ENCODE measurements around the gene ABR.
"Not testable (repeated sequence)": the region's sequence is repeated elsewhere in the genome, so short reads cannot be mapped to it uniquely, and the experiment has no call there.

Gene ABR

DNA sequence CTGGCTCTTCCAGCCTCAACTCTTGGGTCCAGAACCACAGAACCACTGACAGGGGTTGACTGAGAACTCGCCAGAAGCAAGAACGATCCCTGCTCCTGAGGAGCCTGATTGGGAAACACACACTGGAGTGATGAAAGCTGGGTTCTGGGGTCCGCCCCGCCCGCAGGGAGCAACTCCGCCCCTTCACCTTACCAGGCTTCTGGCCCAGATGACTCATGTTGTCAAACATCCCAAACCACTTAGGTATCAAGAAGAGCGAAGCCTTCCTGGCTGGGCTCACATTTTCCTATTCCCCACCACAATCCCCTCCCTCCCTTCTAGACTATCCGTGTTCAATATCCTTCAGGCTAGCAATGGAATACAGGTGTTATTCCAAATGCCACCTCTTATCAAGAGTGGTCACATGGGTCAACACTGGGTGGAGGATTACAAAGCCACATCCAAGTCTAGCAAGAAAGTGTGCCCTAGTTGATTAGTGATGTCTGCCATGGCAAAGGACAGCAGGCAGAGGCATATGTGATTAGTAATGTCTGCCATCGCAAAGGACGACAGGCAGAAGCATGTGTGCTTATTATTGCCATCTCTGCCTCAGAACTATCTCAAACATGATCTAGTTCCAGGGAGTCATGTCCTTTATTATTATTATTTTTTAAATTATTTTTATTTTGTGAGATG is 112.4 kb downstream of the ABR start:
- DNase-seq: no peak

- DNase-seq: not testable (repeated sequence)
These were observed 114.4 kb downstream of the ABR start for GRCh38 chr17:1065416-1065815.

GRCh38 chr17:1060991-1061390 is 118.8 kb downstream of the ABR start:
- DNase-seq: peak; percentile 4

- no peak for DNase-seq
These were observed 120.5 kb downstream of the ABR start for GRCh38 chr17:1059131-1059795.

GRCh38 chr17:1058423-1059130 is 121.2 kb downstream of the ABR start:
- peak; percentile 1 for DNase-seq

DNA sequence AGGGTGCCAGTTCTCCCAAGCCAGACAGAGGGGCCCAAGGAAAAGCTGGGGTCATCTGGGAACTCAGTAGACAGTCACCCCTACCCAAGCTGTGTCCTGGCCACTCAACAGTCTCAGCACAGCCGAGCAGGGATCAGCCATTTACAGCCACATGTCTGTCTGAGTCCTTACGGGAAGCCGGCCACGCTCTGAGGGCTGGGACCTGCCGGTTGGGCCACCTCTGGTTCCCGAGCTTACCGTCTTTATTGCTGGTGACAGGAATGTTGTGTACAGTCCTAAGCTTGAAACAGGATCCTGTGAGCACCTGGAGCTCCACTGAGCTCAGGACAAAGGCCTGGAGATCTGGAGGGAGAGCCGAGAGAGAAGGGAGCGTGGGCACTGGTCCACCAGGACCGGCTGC is 123.0 kb downstream of the ABR start:
- DNase-seq: no peak

DNA sequence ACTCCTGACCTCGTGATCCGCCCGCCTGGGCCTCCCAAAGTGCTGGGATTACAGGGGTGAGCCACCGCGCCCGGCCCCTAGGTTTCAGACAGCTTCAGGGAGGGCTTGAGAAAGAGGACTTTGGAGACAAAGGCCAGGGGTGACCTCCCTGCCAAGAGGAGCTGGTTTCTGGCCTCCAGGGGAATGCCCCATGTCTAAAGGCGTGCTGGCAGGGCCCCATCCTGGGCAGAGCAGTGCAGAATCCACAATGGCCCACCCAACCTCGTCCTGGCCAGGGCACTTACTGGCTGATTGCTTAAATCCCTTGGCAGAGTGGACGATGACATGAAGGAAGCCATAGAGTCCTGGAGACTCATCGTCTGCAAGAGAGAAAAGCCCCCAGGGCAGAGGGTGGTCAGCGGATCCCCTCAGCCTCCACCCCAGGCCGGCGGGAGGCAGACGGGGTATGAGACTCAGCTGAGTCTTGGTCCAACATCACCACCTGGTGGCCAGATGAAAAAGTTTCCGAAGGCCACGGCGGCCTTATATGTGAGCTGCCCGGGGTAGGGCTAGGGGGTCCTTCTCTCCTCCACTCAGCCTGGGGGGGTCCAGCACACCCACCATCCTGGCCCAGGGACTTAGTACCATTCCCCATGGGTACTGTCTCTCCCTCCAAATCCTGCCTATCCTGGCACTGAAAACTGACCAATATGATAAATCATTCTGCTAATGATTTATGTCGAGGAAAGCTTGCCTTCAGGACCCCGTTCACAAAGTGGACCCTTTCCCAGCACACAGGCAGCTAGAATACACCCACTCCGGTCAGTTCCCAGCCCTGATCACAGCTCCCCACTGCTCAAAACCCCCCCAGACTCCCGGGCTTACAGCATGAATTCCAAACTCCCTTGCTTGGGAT is 123.8 kb downstream of the ABR start:
- peak; percentile 64 for DNase-seq

GRCh38 chr17:1055231-1055630 is 124.5 kb downstream of the ABR start:
- no peak for DNase-seq

- DNase-seq: no peak
These were observed 125.1 kb downstream of the ABR start for GRCh38 chr17:1054656-1055055.

DNA sequence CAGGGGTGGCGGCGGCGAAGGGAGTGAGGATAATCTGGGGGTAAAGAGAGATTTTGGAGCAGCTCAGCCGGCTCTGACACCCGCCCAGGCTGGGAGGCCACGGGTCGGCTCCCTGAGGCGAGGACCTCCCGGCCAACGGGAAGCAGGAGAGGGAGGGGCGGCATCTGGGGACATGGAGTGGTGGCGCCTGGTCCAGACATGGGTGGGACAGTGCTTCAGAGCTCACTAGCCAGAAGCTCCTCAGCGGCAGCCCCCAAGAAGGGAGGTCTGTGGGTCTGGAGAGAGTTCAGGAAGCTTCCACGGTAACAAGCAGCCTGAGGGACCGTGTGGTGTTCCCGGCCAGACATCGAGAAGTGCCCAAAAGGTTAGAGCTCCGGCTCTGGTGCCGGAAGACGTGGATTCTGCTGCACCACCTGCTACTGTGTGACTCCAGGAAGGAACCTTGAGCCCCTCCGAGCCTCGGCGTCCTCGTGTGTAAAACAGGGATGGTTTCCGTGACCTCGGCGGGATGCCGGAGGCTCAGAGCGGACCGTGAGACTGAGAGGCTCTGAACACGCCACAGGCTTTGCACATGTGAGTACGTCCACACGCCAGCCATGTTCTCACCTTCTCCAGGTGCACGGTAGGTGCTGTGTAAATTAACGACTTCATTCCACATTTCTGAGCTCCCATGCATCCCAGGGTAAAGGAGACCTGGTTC is 126.0 kb downstream of the ABR start:
- DNase-seq: no peak

GRCh38 chr17:1050996-1051925 is 128.5 kb downstream of the ABR start:
- no peak for DNase-seq

- DNase-seq: no peak
These were observed 129.4 kb downstream of the ABR start for GRCh38 chr17:1050246-1050995.

- no peak for DNase-seq
These were observed 130.1 kb downstream of the ABR start for GRCh38 chr17:1049446-1050225.

DNA sequence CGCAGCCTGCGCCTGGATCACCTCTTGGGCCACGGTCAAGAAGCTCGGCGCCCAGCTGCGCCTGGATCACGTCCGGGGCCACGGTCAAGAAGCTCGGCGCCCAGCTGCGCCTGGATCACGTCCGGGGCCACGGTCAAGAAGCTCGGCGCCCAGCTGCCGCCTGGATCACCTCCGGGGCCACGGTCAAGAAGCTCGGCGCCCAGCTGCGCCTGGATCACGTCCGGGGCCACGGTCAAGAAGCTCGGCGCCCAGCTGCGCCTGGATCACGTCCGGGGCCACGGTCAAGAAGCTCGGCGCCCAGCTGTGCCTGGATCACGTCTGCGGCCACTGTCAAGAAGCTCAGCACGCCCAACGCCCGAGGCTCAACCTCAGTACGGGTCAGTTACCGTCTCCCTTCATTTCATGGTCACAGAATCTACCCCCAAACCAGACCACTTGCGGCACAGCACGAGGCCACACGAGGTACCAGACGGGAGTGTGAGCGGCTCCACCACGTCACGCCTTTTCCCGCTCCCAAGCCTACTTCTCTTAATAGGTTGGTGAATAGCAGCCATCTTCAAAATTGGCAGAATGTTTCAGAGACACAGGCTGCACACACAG is 131.2 kb downstream of the ABR start:
- not testable (repeated sequence) for DNase-seq

DNA sequence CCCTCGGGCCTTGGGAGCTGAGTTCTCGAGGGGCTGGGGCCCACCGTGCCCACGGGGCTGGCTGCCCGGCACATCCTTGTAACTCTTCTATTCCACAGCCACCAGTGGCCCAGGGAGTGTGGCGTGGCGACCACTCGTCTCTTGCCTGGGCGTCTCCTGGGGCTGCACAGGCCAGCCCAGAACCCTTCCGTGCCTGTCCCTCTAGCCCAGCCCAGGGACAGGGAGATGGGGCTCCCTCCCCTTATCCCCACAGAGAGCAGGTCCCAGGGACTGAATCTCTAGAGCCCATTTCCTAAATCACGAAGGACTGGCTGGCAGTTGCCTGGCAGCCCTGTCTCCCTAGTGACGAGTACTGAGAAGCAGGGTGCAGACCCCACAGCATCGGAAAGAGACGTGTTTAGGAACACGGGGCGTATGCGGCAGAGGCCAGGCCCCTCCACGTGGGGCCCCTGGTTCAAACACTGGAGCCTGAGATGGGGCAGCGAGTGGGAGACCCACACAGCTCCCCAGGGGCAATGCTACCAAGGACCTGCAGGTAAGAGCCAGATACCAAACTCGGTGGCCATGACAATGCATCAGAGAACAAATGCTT is 131.8 kb downstream of the ABR start:
- DNase-seq: no peak

DNA sequence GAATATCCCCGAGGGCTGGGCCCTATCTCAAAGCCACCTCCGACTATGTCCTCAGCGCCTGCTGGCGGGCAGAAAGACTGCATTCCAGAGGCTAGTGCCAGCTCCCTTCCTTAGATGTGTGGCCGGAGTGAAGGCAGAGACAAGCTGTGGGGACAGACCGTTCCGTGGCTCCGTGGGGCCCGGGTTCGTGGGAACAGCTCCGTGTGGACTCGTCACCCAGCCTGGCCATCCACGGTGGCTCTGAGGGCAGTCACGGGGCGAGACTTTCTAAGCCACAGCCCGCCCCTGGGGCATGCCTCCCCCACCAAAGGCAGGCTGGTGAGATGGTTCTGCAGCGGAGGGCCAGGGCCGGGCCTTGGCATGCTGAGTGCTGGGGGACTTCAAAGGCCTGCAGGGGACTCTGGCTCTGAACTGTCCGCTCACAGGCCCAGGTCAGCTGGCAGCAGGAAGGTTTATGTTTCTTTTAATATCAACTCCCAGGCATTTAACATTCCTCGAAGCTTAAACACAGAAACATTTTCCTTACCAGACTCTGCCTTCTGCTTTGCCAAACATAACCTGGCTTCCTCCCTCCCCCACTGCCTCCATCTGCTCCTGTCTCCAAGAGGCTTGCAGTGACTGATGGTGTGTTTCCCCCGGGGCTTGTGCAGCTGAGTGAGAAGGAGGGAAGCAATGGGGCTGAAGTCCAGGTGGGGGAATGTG is 132.5 kb downstream of the ABR start:
- no peak for DNase-seq

GRCh38 chr17:1045456-1045855 is 134.3 kb downstream of the ABR start:
- DNase-seq: no peak

- DNase-seq: not testable (repeated sequence)
These were observed 135.3 kb downstream of the ABR start for GRCh38 chr17:1044387-1045009.
